GM13977 (cell line): ENCODE data around the gene HPS1.

ENCODE experiments used
- DNase-seq: peaks from one replicate; pipeline ENCODE4 v3.0.0; 2012; ENCODE audit warnings: low spot score
- in situ Hi-C: fragments of 300-500 bp; cut with MboI; formaldehyde crosslinking; loops from one replicate; pipeline ENCODE4 v1.12.0; 2022; ENCODE audit warnings: low sequenced_read_pairs, low pct_unique_long_range_greater_than_20kb, mixed read lengths, inconsistent platforms; ENCODE audit not compliant: unreplicated experiment
- TF ChIP-seq, protein P1 (sequence below): IDR thresholded peaks from 2 replicates; pipeline ENCODE4 v1.5.1; 2012; ENCODE audit warnings: mild to moderate bottlenecking, control low read depth; ENCODE audit not compliant: insufficient read depth; ENCODE audit errors: extremely low read depth, missing control alignments

Gene HPS1

GRCh38 chr10:98474628-98475027, 27.9 kb upstream of the HPS1 start:
- in situ Hi-C loops = no loop called here
- DNase-seq = peak; percentile 29
- TF ChIP-seq, protein P1, sequence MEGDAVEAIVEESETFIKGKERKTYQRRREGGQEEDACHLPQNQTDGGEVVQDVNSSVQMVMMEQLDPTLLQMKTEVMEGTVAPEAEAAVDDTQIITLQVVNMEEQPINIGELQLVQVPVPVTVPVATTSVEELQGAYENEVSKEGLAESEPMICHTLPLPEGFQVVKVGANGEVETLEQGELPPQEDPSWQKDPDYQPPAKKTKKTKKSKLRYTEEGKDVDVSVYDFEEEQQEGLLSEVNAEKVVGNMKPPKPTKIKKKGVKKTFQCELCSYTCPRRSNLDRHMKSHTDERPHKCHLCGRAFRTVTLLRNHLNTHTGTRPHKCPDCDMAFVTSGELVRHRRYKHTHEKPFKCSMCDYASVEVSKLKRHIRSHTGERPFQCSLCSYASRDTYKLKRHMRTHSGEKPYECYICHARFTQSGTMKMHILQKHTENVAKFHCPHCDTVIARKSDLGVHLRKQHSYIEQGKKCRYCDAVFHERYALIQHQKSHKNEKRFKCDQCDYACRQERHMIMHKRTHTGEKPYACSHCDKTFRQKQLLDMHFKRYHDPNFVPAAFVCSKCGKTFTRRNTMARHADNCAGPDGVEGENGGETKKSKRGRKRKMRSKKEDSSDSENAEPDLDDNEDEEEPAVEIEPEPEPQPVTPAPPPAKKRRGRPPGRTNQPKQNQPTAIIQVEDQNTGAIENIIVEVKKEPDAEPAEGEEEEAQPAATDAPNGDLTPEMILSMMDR = no peak

DNA sequence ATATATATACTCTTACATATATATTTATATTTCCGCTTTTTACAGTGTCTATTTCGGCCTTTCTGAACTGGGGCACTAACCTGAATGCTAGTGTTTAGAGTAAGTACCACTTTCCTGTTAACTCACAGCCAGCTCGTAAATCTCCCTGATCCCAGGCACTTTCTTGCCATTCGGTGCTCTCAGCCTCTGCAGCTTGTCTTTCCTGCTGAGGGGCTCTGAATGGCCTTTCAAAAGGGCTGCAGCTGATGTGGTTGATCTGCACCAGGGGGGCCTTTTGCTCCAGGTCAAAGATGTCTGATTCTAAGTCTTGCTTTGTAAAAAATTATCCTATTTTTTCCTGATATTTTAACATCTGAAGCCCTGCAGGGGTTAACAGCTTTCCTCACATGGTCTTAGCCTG, 25.5 kb upstream of the HPS1 start:
- TF ChIP-seq, protein P1 = no peak
- no peak for DNase-seq
- in situ Hi-C loops = no loop called here

DNA sequence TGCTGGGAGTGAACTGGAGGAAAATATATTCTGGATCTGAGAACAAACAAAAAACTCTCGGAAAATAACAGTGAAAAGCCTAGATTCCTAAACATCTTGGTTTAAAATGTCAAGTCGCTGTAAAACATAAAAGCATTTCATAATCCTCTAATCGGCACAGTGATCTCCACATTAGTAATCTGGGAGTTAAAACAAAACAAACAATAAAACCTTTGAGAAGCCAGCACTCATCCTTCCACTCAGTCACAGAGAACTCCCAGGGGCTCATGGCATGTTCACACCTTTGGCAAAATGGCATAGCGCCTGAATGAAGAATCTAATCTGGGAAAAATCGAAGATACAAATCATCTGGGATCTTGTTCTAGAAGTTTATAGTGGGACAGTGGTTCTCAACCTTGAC, 24.1 kb upstream of the HPS1 start:
- in situ Hi-C loops = no loop called here
- DNase-seq = no peak
- TF ChIP-seq, protein P1 = no peak

DNA sequence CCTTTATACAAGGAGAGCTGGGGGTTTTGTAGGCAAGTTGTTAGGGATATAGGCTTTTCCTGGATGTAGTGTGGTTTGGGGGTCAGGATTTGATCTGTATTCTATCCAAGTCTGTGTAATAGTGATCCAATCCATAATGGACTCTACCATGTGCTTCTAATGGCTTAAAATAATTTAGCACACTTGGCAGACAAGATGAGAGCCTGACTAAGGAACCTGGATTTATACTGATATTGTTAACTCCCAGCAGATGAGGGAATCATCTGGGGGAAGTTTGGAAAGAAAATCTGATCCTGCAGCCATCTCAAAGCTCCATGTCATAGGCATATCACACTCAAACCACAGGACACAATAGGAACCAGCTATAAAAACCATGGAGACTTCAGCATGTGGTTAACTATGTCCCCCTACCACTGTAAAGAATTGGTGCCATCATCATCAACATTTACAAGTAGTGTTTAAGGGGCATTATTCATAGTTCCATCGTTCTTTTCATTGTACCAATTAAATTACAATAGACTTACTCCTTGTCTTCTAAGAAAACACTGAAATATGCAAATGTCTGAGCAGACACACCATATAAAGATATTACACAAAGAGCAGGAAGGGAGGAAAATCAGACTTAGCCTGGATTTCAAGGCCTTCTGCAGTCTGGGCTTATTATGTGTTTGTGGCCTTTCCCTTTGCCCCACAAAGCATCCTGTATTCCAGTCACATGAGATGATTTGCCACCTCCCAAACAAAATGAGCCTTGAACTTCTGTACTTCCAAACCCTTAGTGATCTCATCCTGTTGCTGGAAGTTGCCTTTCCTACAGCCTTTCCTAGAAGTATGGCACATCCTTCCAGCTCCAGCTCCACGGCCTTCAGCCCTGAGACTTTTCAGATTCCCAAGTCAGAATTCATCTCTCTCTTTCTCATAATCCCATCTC, 22.5 kb upstream of the HPS1 start:
- TF ChIP-seq, protein P1 = no peak
- in situ Hi-C loops = loop anchor here (10.0 kb wide), 2 partner anchors 196 to 786 kb away; no protein-coding TSS in a partner anchor
- DNase-seq = no peak

- TF ChIP-seq, protein P1 = peak; percentile 91
- in situ Hi-C loops = loop anchor here (10.0 kb wide), 2 partner anchors 197 to 787 kb away; no protein-coding TSS in a partner anchor
- peak; percentile 90 for DNase-seq
Observed at GRCh38 chr10:98467506-98468318, 21.0 kb upstream of the HPS1 start.

GRCh38 chr10:98466861-98467505, 20.2 kb upstream of the HPS1 start:
- DNase-seq = no peak
- in situ Hi-C loops = loop anchor here (10.0 kb wide), 2 partner anchors 198 to 788 kb away; no protein-coding TSS in a partner anchor
- TF ChIP-seq, protein P1 = no peak
